LNCAP (cell line): Measurements from ENCODE around the gene FEZ2.

ENCODE experiments used
- CTCF ChIP-seq: fragments of 450-650 bp; IDR thresholded peaks from 2 replicates; pipeline ENCODE4 v1.5.1; 2017; ENCODE audit warnings: mild to moderate bottlenecking

Gene FEZ2

GRCh38 chr2:36597532-36598377, at the start of gene FEZ2:
TSS of gene FEZ2 (minus strand) at chr2:36598168. CDS start at chr2:36598142, 26 bp downstream.
- TF ChIP-seq CTCF, result no peak

GRCh38 chr2:36634981-36635597, 37.1 kb upstream of the FEZ2 start:
- no peak for TF ChIP-seq CTCF

- TF ChIP-seq CTCF, result no peak
Observed at GRCh38 chr2:36633470-36634092, 35.6 kb upstream of the FEZ2 start.

GRCh38 chr2:36626756-36627155, 28.8 kb upstream of the FEZ2 start:
- TF ChIP-seq CTCF, result no peak

- TF ChIP-seq CTCF, result no peak
Observed at GRCh38 chr2:36626071-36626470, 28.1 kb upstream of the FEZ2 start.

GRCh38 chr2:36625304-36625703, 27.3 kb upstream of the FEZ2 start:
- TF ChIP-seq CTCF, result no peak

GRCh38 chr2:36620321-36620720, 22.4 kb upstream of the FEZ2 start:
- no peak for TF ChIP-seq CTCF
